Measurements from ENCODE around the gene SLC6A3. TPM values are rescaled to one million over a fixed set of nuclear protein-coding genes. Genes with fewer than 3 reads are reported as not detected.

The SLC6A3 gene
- polyA plus RNA-seq, 3 donors, result not detected

GRCh38 chr5:1363160-1363559 lies 82.1 kb downstream of the SLC6A3 start:
- Histone ChIP-seq H3K4me2 (replicated peaks; ENCODE audit: extremely low read depth, low read length, poor library complexity, severe bottlenecking) (no peak overlapping the region), H3K27me3 (ENCODE audit: control insufficient read depth in 2 of 2, insufficient read depth in 2 of 2, low read length in 2 of 2) (no peaks in the 10 kb centered on the region), H3K79me2 (ENCODE audit: insufficient read depth, low read length) (no peaks in the 10 kb centered on the region), H3K4me1 (ENCODE audit: control insufficient read depth in 1 of 2, insufficient read depth in 2 of 2, low read length in 2 of 2) (no peaks in the 10 kb centered on the region), H3K36me3 (replicated peaks in 1 of 2; ENCODE audit: control insufficient read depth in 1 of 2, insufficient read depth in 2 of 2, low read length in 2 of 2) (no peaks in the 10 kb centered on the region), H2AFZ (ENCODE audit: insufficient read depth, low read depth, low read length, poor library complexity, severe bottlenecking) (no peak overlapping the region), H4K20me1 (ENCODE audit: insufficient read depth, low read length) (no peaks in the 10 kb centered on the region), H3K4me3 (replicated peaks in 1 of 3; ENCODE audit: low read depth in 2 of 3, low read length in 3 of 3) (no peak overlapping the region), H3K9me3 (replicated peaks in 1 of 2; ENCODE audit: control insufficient read depth in 1 of 2, insufficient read depth in 1 of 2, low read length in 2 of 2) (no peaks in the 10 kb centered on the region), H3K27ac (ENCODE audit: low read depth in 1 of 2, low read length in 2 of 2) (no peak overlapping the region), H3K9ac (ENCODE audit: insufficient read depth, low read length, poor library complexity, severe bottlenecking) (no peak overlapping the region)
- no peak for TF ChIP-seq CTCF (IDR thresholded peaks at IDR 0.05)
- intact Hi-C loops (cut with micrococcal nuclease), result no loop called here
- Mint-ChIP-seq H3K9me3 (no peaks in the 10 kb centered on the region), H3K27me3 (ENCODE audit: low read depth in 3 of 3) (peaks cover 24 to 35% (median 25%) of the 10 kb centered on the region in 3 donors), H3K27ac (no peak overlapping the region), H3K4me1 (no peaks in the 10 kb centered on the region), H3K4me3 (no peak overlapping the region), H3K36me3 (no peaks in the 10 kb centered on the region)
- DNase-seq, result no peak
- 78% methylated on average over 2 of the region's 6 CpGs for WGBS (ENCODE audit: insufficient coverage)

- no peaks in the 10 kb centered on the region for H4K20me1 ChIP-seq (ENCODE audit: insufficient read depth, low read length)
- H2AFZ ChIP-seq (ENCODE audit: insufficient read depth, low read depth, low read length, poor library complexity, severe bottlenecking), result no peak overlapping the region
- H3K27ac Mint-ChIP-seq, result peak overlapping the region in 1 of 7 donors; percentile 27
- no peak overlapping the region for H3K9ac ChIP-seq (ENCODE audit: insufficient read depth, low read length, poor library complexity, severe bottlenecking)
- no peak overlapping the region for H3K27ac ChIP-seq (ENCODE audit: low read depth in 1 of 2, low read length in 2 of 2)
- H3K36me3 Mint-ChIP-seq, result no peaks in the 10 kb centered on the region
- H3K4me2 ChIP-seq (replicated peaks; ENCODE audit: extremely low read depth, low read length, poor library complexity, severe bottlenecking), result no peak overlapping the region
- no peaks in the 10 kb centered on the region for H3K36me3 ChIP-seq (replicated peaks in 1 of 2; ENCODE audit: control insufficient read depth in 1 of 2, insufficient read depth in 2 of 2, low read length in 2 of 2)
- no peak for DNase-seq
- H3K4me1 ChIP-seq (ENCODE audit: control insufficient read depth in 1 of 2, insufficient read depth in 2 of 2, low read length in 2 of 2), result no peaks in the 10 kb centered on the region
- no peaks in the 10 kb centered on the region for H3K9me3 ChIP-seq (replicated peaks in 1 of 2; ENCODE audit: control insufficient read depth in 1 of 2, insufficient read depth in 1 of 2, low read length in 2 of 2)
- H3K79me2 ChIP-seq (ENCODE audit: insufficient read depth, low read length), result no peaks in the 10 kb centered on the region
- no peak overlapping the region for H3K4me3 Mint-ChIP-seq
- intact Hi-C loops (cut with micrococcal nuclease), result no loop called here
- H3K4me3 ChIP-seq (replicated peaks in 1 of 3; ENCODE audit: low read depth in 2 of 3, low read length in 3 of 3), result no peak overlapping the region
- TF ChIP-seq CTCF (IDR thresholded peaks at IDR 0.05), result no peak
- H3K27me3 ChIP-seq (ENCODE audit: control insufficient read depth in 2 of 2, insufficient read depth in 2 of 2, low read length in 2 of 2), result no peaks in the 10 kb centered on the region
- WGBS (ENCODE audit: insufficient coverage), result 89% methylated on average over 18 of the region's 29 CpGs
- no peaks in the 10 kb centered on the region for H3K4me1 Mint-ChIP-seq
- H3K27me3 Mint-ChIP-seq (ENCODE audit: low read depth in 3 of 3), result peaks cover 20 to 35% (median 25%) of the 10 kb centered on the region in 3 donors
- H3K9me3 Mint-ChIP-seq, result no peaks in the 10 kb centered on the region
Observed at GRCh38 chr5:1362242-1363015, 82.8 kb downstream of the SLC6A3 start.
